ENCODE measurements around the gene PDCD1LG2.
"Not testable (repeated sequence)": the region's sequence is repeated elsewhere in the genome, so short reads cannot be mapped to it uniquely, and the experiment has no call there.

The PDCD1LG2 gene

GRCh38 chr9:5510360-5510931 lies at the start of gene PDCD1LG2:
Gene PDCD1LG2, plus strand, starts transcription at chr9:5510531. Its CDS starts 12,016 bp downstream, at chr9:5522547.
- no peak for DNase-seq (ENCODE audit: low read depth, low spot score)

- DNase-seq (ENCODE audit: low read depth, low spot score): not testable (repeated sequence)
Observed at GRCh38 chr9:5464831-5465330, 45.5 kb upstream of the PDCD1LG2 start.

DNA sequence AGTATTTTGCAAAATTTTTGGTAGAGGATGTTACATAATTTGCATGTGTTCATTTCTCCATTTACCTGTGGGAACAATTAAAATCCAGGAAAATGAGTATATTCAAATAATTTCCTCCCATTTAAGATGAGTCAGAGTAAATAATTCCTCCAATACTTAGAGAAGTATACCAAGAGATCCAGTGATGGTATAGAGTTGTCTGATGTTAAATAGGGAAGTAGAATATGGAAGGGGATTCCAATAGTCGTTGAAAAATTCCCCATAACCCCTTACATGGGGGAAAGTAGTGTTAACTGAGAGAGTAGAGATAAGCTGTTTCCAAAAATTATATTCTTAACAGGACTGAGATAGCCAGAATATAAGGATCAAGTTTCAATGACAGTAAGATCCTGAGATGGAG lies 44.3 kb upstream of the PDCD1LG2 start:
- no peak for DNase-seq (ENCODE audit: low read depth, low spot score)

- no peak for DNase-seq (ENCODE audit: low read depth, low spot score)
Observed at GRCh38 chr9:5466766-5467165, 43.6 kb upstream of the PDCD1LG2 start.

- no peak for DNase-seq (ENCODE audit: low read depth, low spot score)
Observed at GRCh38 chr9:5468850-5469249, 41.5 kb upstream of the PDCD1LG2 start.

- no peak for DNase-seq (ENCODE audit: low read depth, low spot score)
Observed at GRCh38 chr9:5470122-5470521, 40.2 kb upstream of the PDCD1LG2 start.

DNA sequence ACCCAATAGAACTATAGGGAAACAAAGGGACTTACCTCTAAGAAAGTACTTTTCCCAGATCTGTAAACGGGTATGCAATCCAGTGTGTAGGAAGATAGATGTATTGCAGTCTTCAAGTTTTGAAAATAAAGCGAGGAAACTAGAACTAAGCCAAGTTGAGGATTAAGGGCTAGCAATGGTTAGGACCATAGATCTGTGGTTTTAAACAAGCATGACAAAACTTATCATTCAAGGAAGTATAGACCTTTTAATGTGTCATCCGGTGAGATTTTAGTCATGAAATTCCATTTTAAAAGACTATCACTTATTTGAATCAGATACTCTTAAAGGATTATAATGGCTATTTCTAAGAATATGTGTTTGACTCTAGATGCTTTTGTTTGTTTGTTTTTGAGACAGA lies 39.5 kb upstream of the PDCD1LG2 start:
- no peak for DNase-seq (ENCODE audit: low read depth, low spot score)

DNA sequence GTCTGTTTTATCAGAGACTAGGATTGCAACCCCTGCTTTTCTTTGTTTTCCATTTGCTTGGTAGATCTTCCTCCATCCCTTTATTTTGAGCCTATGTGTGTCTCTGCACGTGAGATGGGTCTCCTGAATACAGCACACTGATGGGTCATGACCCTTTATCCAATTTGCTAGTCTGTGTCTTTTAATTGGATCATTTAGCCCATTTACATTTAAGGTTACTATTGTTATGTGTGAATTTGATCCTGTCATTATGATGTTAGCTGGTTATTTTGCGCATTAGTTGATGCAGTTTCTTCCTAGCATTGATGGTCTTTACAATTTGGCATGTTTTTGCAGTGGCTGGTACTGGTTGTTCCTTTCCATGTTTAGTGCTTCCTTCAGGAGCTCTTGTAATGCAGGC lies 34.7 kb upstream of the PDCD1LG2 start:
- DNase-seq (ENCODE audit: low read depth, low spot score): not testable (repeated sequence)

- no peak for DNase-seq (ENCODE audit: low read depth, low spot score)
Observed at GRCh38 chr9:5478206-5478605, 32.1 kb upstream of the PDCD1LG2 start.

GRCh38 chr9:5479994-5480694 lies 30.2 kb upstream of the PDCD1LG2 start:
- DNase-seq (ENCODE audit: low read depth, low spot score): no peak

DNA sequence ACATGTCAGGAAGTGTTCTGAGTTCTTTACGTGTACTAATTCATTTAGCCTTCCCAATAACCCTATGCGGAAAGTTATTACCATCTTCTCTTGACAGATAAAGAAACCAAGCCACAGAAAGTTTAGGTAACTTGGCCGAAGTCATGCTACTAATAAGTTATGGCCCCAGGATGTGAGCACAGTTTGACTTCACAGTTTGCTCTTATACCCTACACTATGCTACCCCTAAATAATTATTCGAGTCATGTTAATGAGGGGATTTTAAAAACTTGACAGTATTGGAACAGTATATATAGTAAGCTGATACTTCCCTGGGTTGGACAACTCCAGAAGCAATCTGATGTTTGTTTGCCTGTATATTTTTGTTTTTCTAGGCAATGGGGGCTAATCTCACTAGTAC lies 29.4 kb upstream of the PDCD1LG2 start:
- no peak for DNase-seq (ENCODE audit: low read depth, low spot score)

DNA sequence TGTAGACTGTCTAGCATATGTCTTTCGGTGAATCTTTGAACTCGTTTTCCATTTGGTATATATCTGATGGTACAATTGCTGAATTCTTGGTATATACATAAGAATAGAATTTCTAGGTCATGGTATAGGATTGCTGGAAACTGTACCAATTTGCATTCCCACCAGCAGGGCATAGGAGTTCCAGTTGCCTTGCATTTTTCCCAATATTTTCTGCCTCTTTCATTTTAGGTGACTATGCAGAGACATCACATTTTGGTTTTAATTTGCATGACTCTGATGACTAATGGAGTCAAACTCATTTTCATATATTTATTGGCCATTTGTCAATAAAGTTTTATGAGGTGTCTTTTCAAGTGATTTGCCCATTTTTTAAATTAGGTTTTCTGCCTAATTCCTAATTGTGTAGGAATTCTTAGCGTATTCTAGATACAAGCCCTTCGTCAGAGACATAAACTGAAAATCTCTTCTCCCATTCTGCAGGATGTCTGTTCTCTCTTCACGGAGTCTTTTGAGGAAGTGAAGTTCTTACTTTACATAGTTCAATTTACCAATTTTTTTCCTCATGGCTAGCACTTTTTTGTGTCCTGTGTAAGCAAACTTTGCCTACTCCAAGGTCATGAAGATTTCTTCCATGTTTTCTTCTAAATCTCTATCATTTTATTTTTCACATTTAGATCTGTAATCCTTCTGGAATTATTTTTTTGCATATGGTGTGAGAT lies 28.9 kb upstream of the PDCD1LG2 start:
- DNase-seq (ENCODE audit: low read depth, low spot score): no peak

GRCh38 chr9:5482194-5482593 lies 28.1 kb upstream of the PDCD1LG2 start:
- no peak for DNase-seq (ENCODE audit: low read depth, low spot score)

DNA sequence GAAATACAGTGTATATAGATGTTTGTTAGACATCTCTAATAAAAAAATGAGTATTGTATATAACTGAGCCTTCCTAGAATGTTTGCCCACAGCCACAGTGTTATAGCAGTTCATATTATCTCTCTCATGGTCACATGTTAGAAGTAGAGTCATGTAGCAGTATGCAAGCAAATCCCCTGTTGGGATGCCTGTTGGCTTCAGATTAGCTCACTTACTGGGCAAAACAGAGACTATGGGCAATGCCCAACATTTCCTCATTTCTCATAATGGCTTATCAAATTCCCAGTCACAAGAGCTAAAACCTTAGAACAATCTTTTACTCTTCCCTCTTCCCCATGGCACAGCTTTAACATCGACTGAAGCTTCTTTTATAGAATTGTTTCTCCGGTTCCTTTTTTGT lies 27.0 kb upstream of the PDCD1LG2 start:
- DNase-seq (ENCODE audit: low read depth, low spot score): no peak

DNA sequence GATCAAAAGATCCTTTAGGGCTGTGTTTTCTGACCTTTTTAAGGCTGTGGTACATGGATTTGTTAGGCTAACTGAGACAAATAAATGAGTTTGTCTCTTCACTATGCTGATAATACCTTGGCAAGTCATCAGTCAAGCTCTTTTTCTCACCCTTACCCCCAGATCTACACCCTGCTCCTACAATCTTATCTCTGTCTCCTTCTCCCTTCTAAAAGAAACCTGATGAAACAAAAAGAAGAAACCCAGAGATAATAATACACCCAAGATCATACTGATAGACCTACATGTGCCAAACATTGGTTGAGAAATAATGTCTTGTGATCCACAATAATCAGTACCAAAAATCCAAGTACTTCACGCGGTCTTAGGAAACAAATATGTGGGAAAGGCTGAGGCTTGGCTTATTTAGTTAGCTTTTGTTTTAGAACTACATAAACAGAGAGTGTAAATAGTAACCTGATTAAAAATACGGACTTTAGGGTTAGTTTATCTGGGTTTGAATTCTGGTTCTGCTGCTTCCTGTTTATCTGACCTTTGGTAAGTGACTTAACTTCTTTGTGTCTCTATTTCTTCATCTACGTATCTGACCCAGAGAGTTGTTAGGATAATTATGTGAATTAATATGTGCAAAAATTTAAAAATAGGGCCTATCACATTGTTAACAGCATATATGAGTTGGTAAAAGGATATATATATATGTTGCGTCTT lies 24.8 kb upstream of the PDCD1LG2 start:
- DNase-seq (ENCODE audit: low read depth, low spot score): no peak

- no peak for DNase-seq (ENCODE audit: low read depth, low spot score)
Observed at GRCh38 chr9:5486988-5487387, 23.3 kb upstream of the PDCD1LG2 start.

GRCh38 chr9:5488221-5489008 lies 21.9 kb upstream of the PDCD1LG2 start:
- no peak for DNase-seq (ENCODE audit: low read depth, low spot score)

DNA sequence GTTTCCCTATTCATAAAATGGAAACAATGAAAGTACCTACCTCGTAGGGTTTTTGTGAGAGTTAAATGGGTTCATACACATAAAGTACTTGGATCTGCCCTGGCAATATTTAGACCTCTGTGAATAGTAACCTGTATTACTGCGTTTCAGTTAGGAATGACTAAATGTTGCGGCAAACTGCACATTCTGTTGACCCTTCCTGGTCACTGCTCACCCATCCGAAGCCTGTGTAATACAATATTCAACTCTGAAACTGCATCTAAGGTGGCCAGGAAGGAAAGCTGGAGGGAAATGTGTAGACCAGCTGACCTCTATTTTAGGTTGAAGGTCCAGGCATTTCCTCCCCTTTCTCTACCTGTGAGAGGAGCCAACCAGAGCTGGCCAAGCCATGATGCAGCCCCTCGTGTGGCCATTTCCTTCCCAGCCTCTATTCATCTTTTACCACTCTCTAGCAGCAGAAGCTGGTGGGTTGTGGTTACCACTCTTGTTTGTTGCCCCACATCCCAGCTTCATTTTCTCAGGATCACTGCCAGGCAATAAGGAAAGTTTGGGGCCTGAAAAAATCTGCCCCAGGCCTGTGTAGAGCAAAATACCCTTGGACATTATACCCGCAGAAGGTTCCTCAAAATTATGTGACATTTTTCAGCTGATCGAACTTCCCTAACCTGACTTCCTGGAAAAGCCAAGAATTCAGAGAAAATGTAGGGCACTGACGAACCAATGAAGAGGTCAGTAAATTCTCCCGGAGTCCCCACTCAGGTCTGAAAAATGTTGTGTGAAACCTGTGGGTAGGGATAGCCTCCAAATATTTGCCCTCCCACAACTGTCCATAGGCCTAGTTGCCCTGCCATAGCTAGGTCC lies 20.5 kb upstream of the PDCD1LG2 start:
- DNase-seq (ENCODE audit: low read depth, low spot score): no peak

DNA sequence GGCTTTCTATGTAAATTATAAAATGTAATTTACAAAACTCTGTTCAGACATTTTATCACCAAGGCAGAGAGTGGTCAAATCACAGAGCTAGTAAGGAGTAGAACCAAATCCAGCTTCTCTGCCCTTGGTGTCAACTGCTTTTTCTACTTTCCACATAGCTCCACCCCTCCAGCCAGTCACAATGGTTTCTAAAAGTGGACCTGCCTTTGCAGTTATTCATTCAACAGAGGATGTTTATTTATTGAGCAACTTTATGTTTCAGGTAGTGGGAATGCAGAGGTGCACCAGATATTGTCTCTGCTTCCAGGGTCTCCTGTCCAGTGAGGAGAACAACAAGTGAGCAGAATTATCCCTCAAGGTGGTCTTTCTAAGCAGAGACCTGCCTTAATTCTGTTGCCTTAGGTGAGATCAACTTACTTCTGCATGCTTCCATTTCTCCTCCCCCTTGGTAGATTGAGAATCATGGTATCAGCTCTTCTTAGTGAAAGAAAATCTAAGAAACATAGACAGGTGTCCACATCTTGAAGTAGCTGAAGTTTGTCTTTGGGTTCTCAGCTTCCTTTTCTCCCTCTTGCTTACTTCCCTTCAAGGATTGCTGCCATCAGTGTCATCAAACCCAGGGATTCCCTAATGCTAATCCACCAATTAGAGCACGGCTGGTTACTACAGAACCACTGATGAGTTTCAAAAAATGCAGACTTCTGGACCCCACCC lies 17.2 kb upstream of the PDCD1LG2 start:
- no peak for DNase-seq (ENCODE audit: low read depth, low spot score)

Measured in iPS DF 19.7 (cell line).